Spinal cord (tissue), 10 donors: ENCODE measurements around the gene IGFALS. TPM values are rescaled to one million over a fixed set of nuclear protein-coding genes. Genes with fewer than 3 reads are reported as not detected.

Experiments
- DNase-seq, 6 donors: peaks; one replicate each; pipeline versions ENCODE4 v3.0.0 to v3.0.0-alpha.2; 2013 to 2015; ENCODE audit warnings: low spot score in 6 of 6, low read depth in 4 of 6
- H3K27ac ChIP-seq: one replicate; pipeline ENCODE4 v1.5.1; 2013; ENCODE audit warnings: low read depth, low read length, control low read depth
- H3K27me3 ChIP-seq: one replicate; pipeline ENCODE4 v1.6.1; 2013; ENCODE audit warnings: low read length; ENCODE audit not compliant: control insufficient read depth, insufficient read depth
- H3K36me3 ChIP-seq: one replicate; pipeline ENCODE4 v1.6.1; 2013; ENCODE audit warnings: low read length; ENCODE audit not compliant: control insufficient read depth, insufficient read depth
- H3K4me1 ChIP-seq: one replicate; pipeline ENCODE4 v1.6.1; 2013; ENCODE audit warnings: low read length; ENCODE audit not compliant: control insufficient read depth, insufficient read depth
- H3K4me3 ChIP-seq: one replicate; pipeline ENCODE4 v1.5.1; 2013; ENCODE audit warnings: low read depth, low read length, control low read depth
- H3K9me3 ChIP-seq: one replicate; pipeline ENCODE4 v1.6.1; 2013; ENCODE audit warnings: low read length; ENCODE audit not compliant: control insufficient read depth, insufficient read depth
- WGBS: methylation state at CpG from one replicate; pipeline ENCODE4 v1.1.5; 2013; ENCODE audit warnings: missing lambda C conversion rate; ENCODE audit not compliant: insufficient coverage; 5-methylcytosine and 5-hydroxymethylcytosine counted together
- polyA plus RNA-seq, 2 donors: library from polyadenylated mRNA; unstranded; fragments of 120-200 nt; gene quantifications; one replicate each; pipeline ENCODE4 v1.2.1, GENCODE V29; 2013; ENCODE audit not compliant: insufficient read length in 2 of 2
- total RNA-seq, 2 donors: library from RNA; depleted of rRNA in 1 of 2; stranded (reverse); fragments of 120-200 nt in 1 of 2; fragments of >200 nt in 1 of 2; gene quantifications; one replicate each; pipeline versions ENCODE4 v1.2.3 to v1.2.4, GENCODE V29; 2013 to 2014
- donor health status: healthy.

The IGFALS gene
- total and polyA plus RNA-seq, 4 donors = 0.33 to 1.3 (median 0.39) TPM; not detected in 1

- Histone ChIP-seq H3K4me1 (peaks cover 30% of the 10 kb centered on the region), H3K27me3 (no peaks in the 10 kb centered on the region), H3K9me3 (no peaks in the 10 kb centered on the region), H3K36me3 (peaks cover 35% of the 10 kb centered on the region), H3K4me3 (peak overlapping the region; percentile 38), H3K27ac (no peak overlapping the region)
- peak in 2 of 6 donors; percentile 11 to 33 for DNase-seq
- WGBS = 1% methylated on average over 96 of the region's 96 CpGs
Measured at GRCh38 chr16:1825864-1826690, 32.6 kb upstream of the IGFALS start.

DNA sequence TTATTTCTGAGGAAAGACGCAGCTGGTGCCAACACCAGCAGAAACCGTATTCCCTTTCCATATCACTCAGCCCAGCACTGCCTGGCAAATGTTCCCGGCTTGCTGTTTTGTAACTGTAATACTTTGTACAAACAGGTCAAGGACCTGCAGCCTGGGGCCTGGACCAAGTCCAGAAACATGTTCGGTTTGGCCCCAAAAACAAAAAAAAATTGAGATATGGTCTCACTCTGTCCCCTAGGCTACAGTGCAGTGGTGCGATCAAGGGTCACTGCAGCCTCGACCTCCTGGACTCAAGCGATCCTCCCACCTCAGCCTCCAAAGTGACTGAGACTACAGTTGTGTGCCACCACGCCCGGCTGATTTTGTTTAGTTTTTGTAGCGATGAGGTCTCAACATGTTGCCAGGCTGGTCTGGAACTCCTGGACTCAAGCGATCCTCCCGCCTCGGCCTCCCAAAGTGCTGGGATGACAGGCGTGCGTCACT lies 31.9 kb upstream of the IGFALS start:
- H3K27me3 ChIP-seq = no peaks in the 10 kb centered on the region
- WGBS = 82% methylated on average over 14 of the region's 15 CpGs
- no peak overlapping the region for H3K27ac ChIP-seq
- no peaks in the 10 kb centered on the region for H3K9me3 ChIP-seq
- peaks cover 30% of the 10 kb centered on the region for H3K4me1 ChIP-seq
- H3K4me3 ChIP-seq = peak overlapping the region; percentile 38
- peaks cover 38% of the 10 kb centered on the region for H3K36me3 ChIP-seq
- no peak for DNase-seq

DNA sequence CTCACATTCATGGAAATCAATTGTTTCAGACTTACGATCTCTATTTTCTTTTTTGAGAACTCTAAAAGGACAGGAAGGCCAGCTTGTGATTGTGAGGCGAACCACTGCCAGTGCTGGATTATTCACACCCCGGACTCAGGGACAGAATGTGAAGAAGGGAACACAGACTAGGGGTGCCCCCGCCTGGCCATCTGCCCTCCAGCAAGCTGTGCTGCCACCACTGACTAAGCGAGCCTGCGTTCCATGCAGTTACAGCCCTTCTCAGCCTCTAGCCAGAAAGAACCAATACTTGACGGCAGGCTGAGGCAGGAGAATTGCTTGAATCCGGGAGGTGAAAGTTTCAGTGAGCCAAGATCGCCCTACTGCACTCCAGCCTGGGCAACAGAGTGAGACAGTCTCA lies 30.3 kb upstream of the IGFALS start:
- Histone ChIP-seq H3K27me3 (no peaks in the 10 kb centered on the region), H3K4me3 (no peak overlapping the region), H3K9me3 (no peaks in the 10 kb centered on the region), H3K4me1 (peaks cover 24% of the 10 kb centered on the region), H3K27ac (no peak overlapping the region), H3K36me3 (peaks cover 52% of the 10 kb centered on the region)
- DNase-seq = peak in 1 of 6 donors; percentile 19
- 45% methylated on average over 8 of the region's 9 CpGs for WGBS

DNA sequence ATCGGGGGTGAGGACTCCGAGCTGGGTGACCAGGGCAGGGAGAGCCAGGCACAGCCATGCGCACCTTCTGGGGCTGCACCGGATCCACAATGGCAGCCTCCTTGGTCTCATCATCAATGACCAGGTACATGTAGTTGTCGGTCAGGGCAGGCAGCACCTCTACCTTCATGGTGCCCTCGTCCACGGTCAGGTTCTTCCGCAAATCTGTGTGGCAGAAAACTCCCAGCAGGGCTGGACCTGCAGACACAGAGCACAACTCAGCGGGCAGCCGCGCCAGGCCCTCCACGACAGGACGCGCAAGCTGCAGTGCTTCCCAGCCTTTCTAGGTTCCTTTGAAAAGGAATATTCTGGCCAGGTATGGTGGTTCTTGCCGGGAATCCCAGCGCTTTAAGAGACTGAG lies 29.3 kb upstream of the IGFALS start:
- Histone ChIP-seq H3K4me1 (peaks cover 21% of the 10 kb centered on the region), H3K27me3 (no peaks in the 10 kb centered on the region), H3K9me3 (no peaks in the 10 kb centered on the region), H3K4me3 (no peak overlapping the region), H3K36me3 (peaks cover 62% of the 10 kb centered on the region), H3K27ac (no peak overlapping the region)
- DNase-seq = no peak
- 94% methylated on average over 14 of the region's 16 CpGs for whole genome bisulfite sequencing

- peaks cover 69% of the 10 kb centered on the region for H3K36me3 ChIP-seq
- no peak for DNase-seq
- 96% methylated on average over 20 of the region's 24 CpGs for whole genome bisulfite sequencing
- no peak overlapping the region for H3K4me3 ChIP-seq
- no peak overlapping the region for H3K27ac ChIP-seq
- H3K27me3 ChIP-seq = no peaks in the 10 kb centered on the region
- peaks cover 15% of the 10 kb centered on the region for H3K4me1 ChIP-seq
- H3K9me3 ChIP-seq = no peaks in the 10 kb centered on the region
Measured at GRCh38 chr16:1821861-1822611, 28.5 kb upstream of the IGFALS start.

- Histone ChIP-seq H3K4me1 (peaks cover 14% of the 10 kb centered on the region), H3K4me3 (no peak overlapping the region), H3K36me3 (peaks cover 80% of the 10 kb centered on the region)
Measured at GRCh38 chr16:1820946-1821290, 27.4 kb upstream of the IGFALS start.

GRCh38 chr16:1820096-1820945 lies 26.8 kb upstream of the IGFALS start:
- 94% methylated on average over 21 of the region's 25 CpGs for WGBS
- H3K36me3 ChIP-seq = peaks cover 84% of the 10 kb centered on the region
- DNase-seq = no peak

More at GRCh38 chr16:1820946-1821290, 27.4 kb upstream of the IGFALS start:
- Histone ChIP-seq H3K9me3 (no peaks in the 10 kb centered on the region), H3K27me3 (no peaks in the 10 kb centered on the region), H3K27ac (no peak overlapping the region)
- WGBS = 95% methylated on average over 12 of the region's 12 CpGs
- DNase-seq = no peak

DNA sequence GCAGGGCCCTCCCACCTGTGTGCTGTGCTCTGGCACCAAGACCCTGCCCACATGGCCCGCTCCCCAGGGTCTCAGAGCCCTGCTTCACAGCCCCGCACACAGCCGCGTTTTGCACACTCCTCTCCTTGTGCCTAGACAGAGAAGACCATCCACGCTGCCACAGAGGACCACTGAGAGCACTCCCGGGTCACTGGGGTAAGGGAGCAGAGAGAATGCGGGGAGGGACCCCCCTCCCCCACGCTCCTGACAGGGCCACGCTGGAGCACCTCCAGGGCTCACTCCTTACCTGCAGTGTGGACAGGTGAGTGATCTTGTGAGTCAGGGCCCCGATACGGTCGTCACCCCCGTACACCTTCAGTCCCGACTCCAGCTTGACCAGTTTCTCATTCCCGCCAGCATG lies 26.1 kb upstream of the IGFALS start:
- no peak overlapping the region for H3K27ac ChIP-seq
- H3K9me3 ChIP-seq = no peaks in the 10 kb centered on the region
- H3K4me1 ChIP-seq = peaks cover 3% of the 10 kb centered on the region
- no peak overlapping the region for H3K4me3 ChIP-seq
- DNase-seq = no peak
- peaks cover 80% of the 10 kb centered on the region for H3K36me3 ChIP-seq
- WGBS = 97% methylated on average over 10 of the region's 15 CpGs
- H3K27me3 ChIP-seq = no peaks in the 10 kb centered on the region

More at GRCh38 chr16:1820096-1820945, 26.8 kb upstream of the IGFALS start:
- Histone ChIP-seq H3K4me3 (no peak overlapping the region), H3K4me1 (peaks cover 8% of the 10 kb centered on the region), H3K27me3 (no peaks in the 10 kb centered on the region), H3K27ac (no peak overlapping the region), H3K9me3 (no peaks in the 10 kb centered on the region)

- DNase-seq = no peak
- H3K27me3 ChIP-seq = no peaks in the 10 kb centered on the region
- no peak overlapping the region for H3K4me3 ChIP-seq
- H3K9me3 ChIP-seq = no peaks in the 10 kb centered on the region
- H3K36me3 ChIP-seq = peaks cover 82% of the 10 kb centered on the region
- WGBS = 92% methylated on average over 34 of the region's 35 CpGs
- H3K4me1 ChIP-seq = peaks cover 3% of the 10 kb centered on the region
- no peak overlapping the region for H3K27ac ChIP-seq
Measured at GRCh38 chr16:1818873-1819525, 25.5 kb upstream of the IGFALS start.
